ENCODE data around the gene SGSM1.

SGSM1 gene

GRCh38 chr22:24807284-24807950, 1.4 kb downstream of the SGSM1 start:
- Histone ChIP-seq H3K9me3 (ENCODE audit: control insufficient read depth, low read length) (no peaks in the 10 kb centered on the region), H3K27ac (ENCODE audit: insufficient read depth, low read depth, low read length, poor library complexity, severe bottlenecking) (no peak overlapping the region), H3K36me3 (ENCODE audit: control insufficient read depth, insufficient read depth, low read length) (no peaks in the 10 kb centered on the region), H3K27me3 (ENCODE audit: control insufficient read depth, insufficient read depth, low read length, poor library complexity, severe bottlenecking) (peaks cover 5% of the 10 kb centered on the region), H3K4me3 (ENCODE audit: insufficient read depth, low read depth, low read length) (no peak overlapping the region), H3K4me1 (ENCODE audit: control insufficient read depth, insufficient read depth, low read length) (peaks cover 9% of the 10 kb centered on the region)
- 76 to 83% methylated on average over 11 of the region's 11 CpGs for WGBS, 2 experiments

- peaks cover 5% of the 10 kb centered on the region for H3K27me3 ChIP-seq (ENCODE audit: control insufficient read depth, insufficient read depth, low read length, poor library complexity, severe bottlenecking)
- H3K4me1 ChIP-seq (ENCODE audit: control insufficient read depth, insufficient read depth, low read length): peaks cover 9% of the 10 kb centered on the region
- no peak overlapping the region for H3K27ac ChIP-seq (ENCODE audit: insufficient read depth, low read depth, low read length, poor library complexity, severe bottlenecking)
- no peaks in the 10 kb centered on the region for H3K36me3 ChIP-seq (ENCODE audit: control insufficient read depth, insufficient read depth, low read length)
- no peaks in the 10 kb centered on the region for H3K9me3 ChIP-seq (ENCODE audit: control insufficient read depth, low read length)
- 87 to 92% methylated on average over 2 of the region's 2 CpGs for WGBS, 2 experiments
- H3K4me3 ChIP-seq (ENCODE audit: insufficient read depth, low read depth, low read length): no peak overlapping the region
These were observed 3.3 kb downstream of the SGSM1 start for GRCh38 chr22:24809331-24809730.

DNA sequence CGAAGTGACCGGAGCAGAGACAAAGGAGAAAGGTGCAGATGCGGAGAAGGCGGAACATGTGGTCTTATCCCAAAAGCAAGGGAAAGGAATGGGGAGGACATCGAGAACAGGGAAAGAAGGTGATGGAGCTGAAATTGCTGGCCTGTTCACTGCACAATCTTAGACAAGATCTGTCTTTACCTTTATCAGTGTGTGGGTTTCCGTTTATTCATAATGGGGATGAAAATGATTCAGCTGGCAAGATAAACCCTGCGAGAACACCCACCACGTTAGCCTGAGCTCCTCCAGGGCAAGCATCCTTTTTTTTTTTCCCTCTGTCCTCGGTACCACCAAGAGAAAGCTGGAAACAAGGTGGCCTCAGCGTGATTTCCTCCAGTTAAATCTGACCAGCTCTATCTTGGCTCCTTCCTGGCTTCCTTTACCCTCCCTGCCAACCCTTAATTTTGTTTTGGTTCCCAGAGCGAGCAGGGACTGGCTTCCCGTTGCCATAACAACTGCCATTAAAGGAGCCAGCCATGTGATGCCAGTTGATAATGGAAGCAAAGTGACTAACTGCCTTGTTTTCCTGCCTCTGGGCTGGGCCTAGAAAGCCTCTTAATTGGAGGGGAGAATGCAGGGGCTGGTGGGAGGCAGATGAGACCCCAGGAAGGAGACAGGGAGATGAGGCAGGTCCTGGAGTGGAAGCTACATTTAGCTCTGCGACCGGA, 4.2 kb downstream of the SGSM1 start:
- H3K27ac ChIP-seq (ENCODE audit: insufficient read depth, low read depth, low read length, poor library complexity, severe bottlenecking): no peak overlapping the region
- H3K4me1 ChIP-seq (ENCODE audit: control insufficient read depth, insufficient read depth, low read length): peaks cover 9% of the 10 kb centered on the region
- no peaks in the 10 kb centered on the region for H3K36me3 ChIP-seq (ENCODE audit: control insufficient read depth, insufficient read depth, low read length)
- 74 to 78% methylated on average over 14 of the region's 14 CpGs for WGBS, 2 experiments
- no peak overlapping the region for H3K4me3 ChIP-seq (ENCODE audit: insufficient read depth, low read depth, low read length)
- H3K9me3 ChIP-seq (ENCODE audit: control insufficient read depth, low read length): no peaks in the 10 kb centered on the region
- peaks cover 5% of the 10 kb centered on the region for H3K27me3 ChIP-seq (ENCODE audit: control insufficient read depth, insufficient read depth, low read length, poor library complexity, severe bottlenecking)

DNA sequence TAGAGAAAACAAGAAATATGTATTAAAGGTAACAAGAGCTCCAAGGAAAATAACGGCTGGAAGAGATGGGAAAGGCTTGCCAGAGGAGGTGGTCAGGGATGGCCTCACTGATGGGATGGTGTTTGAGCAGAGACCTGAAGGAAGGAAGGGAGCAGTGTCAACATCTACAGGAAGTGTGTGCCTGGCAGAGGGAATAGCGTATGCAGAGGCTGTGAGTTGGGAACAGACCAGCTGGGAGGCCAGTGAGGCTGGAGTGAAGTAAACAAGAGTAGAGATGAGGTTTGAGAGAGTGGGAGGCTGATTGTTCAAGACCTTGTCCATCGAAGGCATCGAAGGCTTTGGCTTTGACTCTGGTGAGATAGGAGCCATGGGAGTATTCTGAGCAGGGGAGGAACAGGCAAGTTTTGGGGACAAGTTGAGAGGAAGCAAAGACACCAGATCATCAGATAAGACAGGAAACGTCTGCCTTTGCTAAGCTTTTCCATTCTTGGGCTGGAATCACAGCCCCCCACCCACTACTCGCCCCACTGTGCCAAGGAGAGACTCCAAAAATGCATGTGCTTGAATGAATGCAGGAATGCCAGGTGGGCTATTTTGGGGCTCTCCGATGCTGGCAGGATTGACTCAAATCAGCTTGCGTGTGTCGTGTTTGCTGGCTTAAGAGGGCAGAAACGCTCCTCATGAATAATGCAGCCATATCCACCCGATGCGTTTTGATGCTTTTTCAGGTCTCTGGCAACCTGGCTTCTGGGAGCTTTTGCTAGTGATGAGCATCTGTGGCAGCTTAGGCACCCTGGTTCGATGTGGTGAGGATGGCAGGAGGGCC, 7.2 kb downstream of the SGSM1 start:
- H3K27me3 ChIP-seq (ENCODE audit: control insufficient read depth, insufficient read depth, low read length, poor library complexity, severe bottlenecking): no peaks in the 10 kb centered on the region
- no peak overlapping the region for H3K27ac ChIP-seq (ENCODE audit: insufficient read depth, low read depth, low read length, poor library complexity, severe bottlenecking)
- peaks cover 9% of the 10 kb centered on the region for H3K4me1 ChIP-seq (ENCODE audit: control insufficient read depth, insufficient read depth, low read length)
- 89 to 90% methylated on average over 13 of the region's 13 CpGs for WGBS, 2 experiments
- no peaks in the 10 kb centered on the region for H3K9me3 ChIP-seq (ENCODE audit: control insufficient read depth, low read length)
- no peak overlapping the region for H3K4me3 ChIP-seq (ENCODE audit: insufficient read depth, low read depth, low read length)
- H3K36me3 ChIP-seq (ENCODE audit: control insufficient read depth, insufficient read depth, low read length): no peaks in the 10 kb centered on the region

- 90 to 93% methylated on average over 9 of the region's 9 CpGs for WGBS, 2 experiments
- H3K36me3 ChIP-seq (ENCODE audit: control insufficient read depth, insufficient read depth, low read length): no peaks in the 10 kb centered on the region
These were observed 8.1 kb downstream of the SGSM1 start for GRCh38 chr22:24813861-24814770.

DNA sequence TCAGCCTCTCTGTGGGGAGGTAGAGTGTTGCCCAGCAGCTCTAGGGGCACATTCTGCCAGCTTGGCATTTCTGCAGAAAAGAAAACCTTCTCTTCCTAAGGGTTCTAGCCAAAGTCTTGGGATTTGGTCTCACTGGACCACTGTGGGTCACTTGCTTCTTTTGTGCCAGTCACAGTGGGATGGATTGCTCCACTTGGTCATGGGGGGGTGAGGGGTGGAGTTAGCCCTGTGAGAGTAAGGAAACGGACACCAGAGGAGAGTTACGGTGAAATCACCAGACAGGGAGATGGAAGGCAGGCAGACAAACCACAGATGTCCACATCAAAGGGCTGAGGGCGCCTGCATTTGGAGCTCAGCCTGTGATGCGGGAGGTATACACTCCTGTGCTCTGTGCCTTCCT, 10.8 kb downstream of the SGSM1 start:
- H3K27me3 ChIP-seq (ENCODE audit: control insufficient read depth, insufficient read depth, low read length, poor library complexity, severe bottlenecking): no peaks in the 10 kb centered on the region
- no peaks in the 10 kb centered on the region for H3K9me3 ChIP-seq (ENCODE audit: control insufficient read depth, low read length)
- H3K27ac ChIP-seq (ENCODE audit: insufficient read depth, low read depth, low read length, poor library complexity, severe bottlenecking): no peak overlapping the region
- no peaks in the 10 kb centered on the region for H3K36me3 ChIP-seq (ENCODE audit: control insufficient read depth, insufficient read depth, low read length)
- no peaks in the 10 kb centered on the region for H3K4me1 ChIP-seq (ENCODE audit: control insufficient read depth, insufficient read depth, low read length)
- no peak overlapping the region for H3K4me3 ChIP-seq (ENCODE audit: insufficient read depth, low read depth, low read length)
- WGBS, 2 experiments: 74 to 79% methylated on average over 4 of the region's 4 CpGs

More at GRCh38 chr22:24813861-24814770, 8.1 kb downstream of the SGSM1 start:
- H3K9me3 ChIP-seq (ENCODE audit: control insufficient read depth, low read length): no peaks in the 10 kb centered on the region
- H3K4me3 ChIP-seq (ENCODE audit: insufficient read depth, low read depth, low read length): no peak overlapping the region
- H3K27ac ChIP-seq (ENCODE audit: insufficient read depth, low read depth, low read length, poor library complexity, severe bottlenecking): no peak overlapping the region
- H3K4me1 ChIP-seq (ENCODE audit: control insufficient read depth, insufficient read depth, low read length): peaks cover 9% of the 10 kb centered on the region
- H3K27me3 ChIP-seq (ENCODE audit: control insufficient read depth, insufficient read depth, low read length, poor library complexity, severe bottlenecking): no peaks in the 10 kb centered on the region

DNA sequence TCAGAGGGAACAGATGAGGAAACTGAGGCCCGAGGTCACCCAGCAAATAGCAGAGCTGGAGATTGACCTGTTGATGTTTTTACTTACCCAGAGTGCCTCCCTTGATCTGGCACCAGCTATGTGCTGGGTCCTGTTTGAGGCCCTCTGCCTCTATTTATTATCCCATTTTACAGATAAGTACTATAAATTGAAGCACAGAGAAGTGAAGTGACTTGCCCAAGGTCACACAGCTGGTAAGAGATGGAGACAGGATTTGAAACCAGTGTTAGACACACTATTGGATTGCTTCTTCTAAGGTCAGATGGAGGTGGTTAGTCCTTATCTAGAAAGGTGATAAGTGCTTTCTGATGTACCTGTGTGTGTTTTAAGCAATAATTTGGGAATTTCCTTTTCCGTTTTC, 13.5 kb downstream of the SGSM1 start:
- Histone ChIP-seq H3K9me3 (ENCODE audit: control insufficient read depth, low read length) (no peaks in the 10 kb centered on the region), H3K27me3 (ENCODE audit: control insufficient read depth, insufficient read depth, low read length, poor library complexity, severe bottlenecking) (no peaks in the 10 kb centered on the region), H3K27ac (ENCODE audit: insufficient read depth, low read depth, low read length, poor library complexity, severe bottlenecking) (no peak overlapping the region), H3K36me3 (ENCODE audit: control insufficient read depth, insufficient read depth, low read length) (no peaks in the 10 kb centered on the region), H3K4me1 (ENCODE audit: control insufficient read depth, insufficient read depth, low read length) (no peaks in the 10 kb centered on the region), H3K4me3 (ENCODE audit: insufficient read depth, low read depth, low read length) (no peak overlapping the region)
- WGBS, 2 experiments: 64 to 66% methylated on average over 2 of the region's 2 CpGs

DNA sequence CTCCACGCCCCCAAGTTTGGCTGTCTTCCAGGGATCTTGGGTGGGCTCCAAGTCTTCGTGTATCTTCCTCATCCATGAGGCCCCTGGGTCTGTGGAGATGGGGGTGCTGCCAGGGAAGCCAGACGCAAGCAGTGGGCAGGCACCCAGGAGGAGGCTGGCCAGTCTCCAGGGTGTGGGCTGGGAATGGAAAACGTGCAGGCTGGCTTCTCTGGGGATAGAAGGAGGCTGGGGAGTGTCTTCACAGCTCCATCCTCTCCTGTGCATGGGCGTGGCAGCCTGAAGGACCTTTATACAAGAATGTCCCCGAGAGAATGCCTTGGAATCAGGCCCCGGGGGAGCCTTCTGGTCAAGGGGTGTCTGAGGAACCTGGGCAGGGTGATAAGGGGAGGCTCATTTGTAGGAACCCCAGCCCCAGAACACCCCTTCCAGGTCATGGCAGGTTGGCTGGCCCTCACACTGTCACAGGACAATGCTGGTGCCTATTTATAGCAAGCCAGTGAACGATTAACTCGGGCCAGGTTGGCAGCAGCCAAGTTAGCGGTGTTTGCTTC, 14.0 kb downstream of the SGSM1 start:
- Histone ChIP-seq H3K27me3 (ENCODE audit: control insufficient read depth, insufficient read depth, low read length, poor library complexity, severe bottlenecking) (no peaks in the 10 kb centered on the region), H3K27ac (ENCODE audit: insufficient read depth, low read depth, low read length, poor library complexity, severe bottlenecking) (no peak overlapping the region), H3K9me3 (ENCODE audit: control insufficient read depth, low read length) (no peaks in the 10 kb centered on the region), H3K4me1 (ENCODE audit: control insufficient read depth, insufficient read depth, low read length) (no peaks in the 10 kb centered on the region), H3K4me3 (ENCODE audit: insufficient read depth, low read depth, low read length) (no peak overlapping the region), H3K36me3 (ENCODE audit: control insufficient read depth, insufficient read depth, low read length) (no peaks in the 10 kb centered on the region)
- 80 to 85% methylated on average over 10 of the region's 10 CpGs for WGBS, 2 experiments

DNA sequence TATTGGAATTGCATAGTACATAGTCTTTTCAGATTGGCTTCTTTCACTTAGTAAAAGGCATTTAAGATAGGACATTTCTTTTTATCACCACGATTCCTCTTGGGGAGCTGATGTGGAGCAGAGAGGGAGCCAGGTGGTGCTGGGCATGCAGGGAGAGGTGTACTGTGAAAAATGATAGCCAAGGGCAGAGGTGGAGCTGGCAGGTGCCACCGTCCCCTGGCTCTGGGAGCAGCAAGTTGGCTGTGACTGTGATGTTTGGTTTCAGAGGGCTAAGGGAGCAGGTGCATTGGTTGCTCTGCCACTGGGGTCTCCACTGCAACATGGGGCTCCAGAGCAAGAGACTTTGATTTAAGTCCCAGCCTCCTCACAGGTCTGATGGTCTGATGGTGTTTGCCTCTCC, 16.5 kb downstream of the SGSM1 start:
- Histone ChIP-seq H3K27me3 (ENCODE audit: control insufficient read depth, insufficient read depth, low read length, poor library complexity, severe bottlenecking) (no peaks in the 10 kb centered on the region), H3K9me3 (ENCODE audit: control insufficient read depth, low read length) (no peaks in the 10 kb centered on the region), H3K4me3 (ENCODE audit: insufficient read depth, low read depth, low read length) (no peak overlapping the region), H3K4me1 (ENCODE audit: control insufficient read depth, insufficient read depth, low read length) (no peaks in the 10 kb centered on the region), H3K27ac (ENCODE audit: insufficient read depth, low read depth, low read length, poor library complexity, severe bottlenecking) (no peak overlapping the region), H3K36me3 (ENCODE audit: control insufficient read depth, insufficient read depth, low read length) (no peaks in the 10 kb centered on the region)
- 83 to 96% methylated on average over 2 of the region's 2 CpGs for WGBS, 2 experiments

Measured in ectodermal cell (in vitro differentiated cells).